Stimulated activated CD4-positive, alpha-beta T cell treated with anti-CD3 and anti-CD28 coated beads, TNF-alpha, amount 100 ng/mL, for 24 hours (primary cell): Measurements from ENCODE around the gene SMNDC1.

Experiments
- DNase-seq, 3 experiments: peaks; one replicate each; pipeline ENCODE4 v3.0.0-alpha.2; 2020; ENCODE audit warnings: low read depth in 3 of 3

Gene SMNDC1

DNA sequence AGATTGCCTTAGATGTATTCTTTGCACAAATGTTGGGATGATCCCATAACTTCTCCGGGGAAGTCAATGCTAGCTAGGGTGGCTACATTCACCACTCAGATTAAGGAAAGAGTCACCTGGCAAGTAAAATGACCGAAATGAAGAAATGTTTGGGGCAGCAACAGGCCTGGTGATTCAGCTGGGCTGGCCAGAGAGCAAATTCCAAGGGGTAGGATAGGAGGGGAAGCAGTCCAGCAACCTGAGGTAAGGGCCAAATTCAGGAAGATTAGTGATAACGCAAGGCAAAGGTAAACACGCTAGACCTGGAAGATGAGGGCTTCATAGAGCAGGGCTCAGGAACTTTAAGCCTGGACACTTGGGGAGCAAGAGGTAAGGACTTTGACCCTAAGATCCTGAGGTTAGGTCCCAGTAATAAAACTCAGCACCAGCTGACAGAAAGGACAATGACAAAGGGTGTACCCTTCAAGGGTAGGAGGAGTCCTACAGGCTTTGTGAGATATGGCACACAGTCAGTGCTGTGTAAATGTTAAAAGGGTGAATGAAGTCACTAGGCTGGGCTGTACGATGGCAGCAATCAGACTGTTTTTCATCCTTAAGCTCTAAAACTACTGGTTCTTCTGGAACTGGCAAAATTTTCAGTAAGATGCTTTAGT, 22.7 kb upstream of the SMNDC1 start:
- DNase-seq = no peak

DNA sequence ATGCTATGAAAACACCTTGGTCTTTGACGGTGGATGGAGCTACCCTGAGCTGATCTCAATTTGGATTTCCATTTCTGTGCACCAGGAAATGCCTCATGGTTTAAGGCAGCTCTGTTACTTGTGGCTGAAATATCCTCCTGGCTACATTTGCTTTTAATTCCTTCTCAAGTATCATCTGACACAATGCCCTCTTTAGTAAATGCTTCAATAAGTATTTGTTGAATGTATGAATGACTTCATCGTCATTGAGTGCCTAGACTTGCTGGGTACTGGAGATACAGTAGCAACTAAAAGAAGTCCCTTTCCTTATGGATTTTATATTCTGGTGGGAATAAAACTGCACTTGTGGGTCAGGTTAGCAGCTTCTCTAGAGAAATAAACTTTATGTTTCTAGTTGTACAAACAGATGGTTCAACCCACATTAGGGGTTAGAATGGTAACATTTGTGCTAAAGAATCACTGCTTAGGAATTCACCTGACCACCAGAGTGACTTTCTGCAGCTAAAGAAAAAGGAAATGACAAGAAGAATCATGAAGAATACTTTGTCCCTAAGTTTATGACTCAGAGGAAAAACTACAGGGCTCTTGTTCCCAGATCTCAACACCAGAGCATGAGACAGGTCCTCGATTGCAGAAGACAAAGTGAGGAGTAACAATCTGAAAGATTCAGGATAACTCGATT, 21.8 kb upstream of the SMNDC1 start:
- no peak for DNase-seq

DNA sequence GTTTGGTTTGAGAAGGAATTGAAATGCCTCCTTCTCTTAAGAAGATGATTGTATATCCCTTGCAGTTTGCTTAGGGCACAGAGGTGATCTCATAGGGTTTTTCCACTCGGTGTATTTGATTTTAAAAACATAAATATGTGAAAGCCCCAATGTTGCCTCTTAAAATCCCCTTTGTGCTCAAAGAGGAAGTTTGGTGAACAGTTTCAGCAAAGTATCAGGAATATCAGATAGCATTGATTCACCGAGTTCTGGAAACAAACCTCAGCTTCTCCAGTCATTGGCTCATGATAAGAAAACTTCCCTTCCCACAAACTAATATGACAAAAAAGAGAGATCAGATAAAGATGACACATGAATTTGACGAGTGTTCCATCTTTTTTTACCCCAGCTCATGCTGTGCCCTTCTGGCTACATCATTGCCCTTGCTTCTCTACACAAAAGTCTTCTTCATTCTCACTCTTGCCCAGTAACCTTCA, 20.1 kb upstream of the SMNDC1 start:
- no peak for DNase-seq

DNA sequence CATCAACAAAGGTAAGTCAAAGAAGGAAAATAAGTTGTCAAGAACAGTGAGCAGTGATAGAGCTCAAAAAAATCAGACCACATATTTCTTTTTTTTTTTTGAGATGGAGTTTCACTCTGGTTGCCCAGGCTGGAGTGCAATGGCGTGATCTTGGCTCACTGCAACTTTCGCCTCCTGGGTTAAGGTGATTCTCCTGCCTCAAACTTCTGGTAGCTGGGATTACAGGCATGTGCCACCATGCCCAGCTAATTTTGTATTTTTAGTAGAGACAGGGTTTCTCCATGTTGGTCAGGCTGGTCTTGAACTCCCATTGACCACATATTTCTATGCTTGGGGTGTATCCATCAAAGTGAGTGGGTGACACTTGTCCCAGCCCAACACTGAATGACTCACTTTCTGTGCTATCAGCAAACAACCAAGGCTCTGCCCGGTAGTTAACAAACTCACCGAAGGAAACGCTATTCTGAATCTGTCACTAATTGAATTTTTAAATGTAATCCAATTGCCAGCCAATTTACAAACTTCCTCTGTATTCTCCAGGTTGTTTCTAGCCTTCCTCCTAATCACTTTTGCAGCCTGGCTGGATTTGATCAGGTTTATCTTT, 19.6 kb upstream of the SMNDC1 start:
- no peak for DNase-seq

DNA sequence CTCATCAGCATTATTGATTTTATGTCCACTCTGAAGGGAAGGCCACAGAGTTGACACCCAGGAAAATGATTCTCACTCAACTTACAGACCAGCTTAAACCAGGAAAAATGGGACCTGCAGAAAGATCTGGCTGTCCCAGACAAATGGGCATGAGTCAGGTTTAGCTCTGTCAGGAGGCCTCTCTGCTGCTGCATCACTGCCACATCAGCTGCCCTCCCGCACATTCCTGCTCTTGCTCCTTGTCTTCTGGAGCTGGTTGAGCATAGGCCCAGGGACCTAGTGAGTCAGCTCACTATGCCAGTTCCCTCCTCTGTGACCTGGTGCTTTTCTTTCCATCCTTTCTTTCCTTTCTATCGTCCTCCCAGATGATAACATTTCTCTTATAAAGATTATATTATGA, 18.8 kb upstream of the SMNDC1 start:
- no peak for DNase-seq

DNA sequence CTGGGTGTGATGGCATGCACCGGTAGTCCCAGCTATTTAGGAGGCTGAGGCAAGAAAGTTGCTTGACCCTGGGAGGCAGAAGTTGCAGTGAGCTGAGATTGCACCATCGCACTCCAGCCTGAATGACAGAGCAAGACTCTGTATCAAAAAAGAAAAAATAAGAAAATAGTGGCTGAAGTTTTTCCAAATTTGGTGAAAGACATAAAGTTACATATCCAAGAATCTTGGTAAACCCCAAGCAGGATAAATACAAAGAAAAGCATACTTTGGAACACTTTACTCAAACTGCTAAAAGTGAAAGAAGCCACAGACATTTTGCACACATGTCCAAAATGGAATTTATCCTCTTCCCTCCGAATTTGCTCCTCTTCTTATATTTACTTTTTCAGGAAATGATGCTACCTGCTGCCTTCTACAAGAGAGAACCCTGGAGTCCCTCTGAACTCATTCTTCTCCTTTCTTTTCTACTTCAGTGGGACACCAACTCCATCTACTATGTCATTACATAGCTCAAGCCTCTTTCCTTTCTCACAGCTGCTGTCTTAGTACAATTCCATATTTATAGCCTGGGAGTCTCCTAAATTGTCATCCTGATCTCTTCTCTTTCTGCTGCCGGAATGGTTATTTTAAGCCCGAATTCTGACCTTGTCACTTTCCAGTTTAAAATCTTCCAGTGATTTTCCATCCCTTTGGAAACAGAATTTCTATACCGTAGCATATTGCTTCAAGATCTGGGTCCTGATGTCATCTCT, 17.3 kb upstream of the SMNDC1 start:
- DNase-seq = no peak

DNA sequence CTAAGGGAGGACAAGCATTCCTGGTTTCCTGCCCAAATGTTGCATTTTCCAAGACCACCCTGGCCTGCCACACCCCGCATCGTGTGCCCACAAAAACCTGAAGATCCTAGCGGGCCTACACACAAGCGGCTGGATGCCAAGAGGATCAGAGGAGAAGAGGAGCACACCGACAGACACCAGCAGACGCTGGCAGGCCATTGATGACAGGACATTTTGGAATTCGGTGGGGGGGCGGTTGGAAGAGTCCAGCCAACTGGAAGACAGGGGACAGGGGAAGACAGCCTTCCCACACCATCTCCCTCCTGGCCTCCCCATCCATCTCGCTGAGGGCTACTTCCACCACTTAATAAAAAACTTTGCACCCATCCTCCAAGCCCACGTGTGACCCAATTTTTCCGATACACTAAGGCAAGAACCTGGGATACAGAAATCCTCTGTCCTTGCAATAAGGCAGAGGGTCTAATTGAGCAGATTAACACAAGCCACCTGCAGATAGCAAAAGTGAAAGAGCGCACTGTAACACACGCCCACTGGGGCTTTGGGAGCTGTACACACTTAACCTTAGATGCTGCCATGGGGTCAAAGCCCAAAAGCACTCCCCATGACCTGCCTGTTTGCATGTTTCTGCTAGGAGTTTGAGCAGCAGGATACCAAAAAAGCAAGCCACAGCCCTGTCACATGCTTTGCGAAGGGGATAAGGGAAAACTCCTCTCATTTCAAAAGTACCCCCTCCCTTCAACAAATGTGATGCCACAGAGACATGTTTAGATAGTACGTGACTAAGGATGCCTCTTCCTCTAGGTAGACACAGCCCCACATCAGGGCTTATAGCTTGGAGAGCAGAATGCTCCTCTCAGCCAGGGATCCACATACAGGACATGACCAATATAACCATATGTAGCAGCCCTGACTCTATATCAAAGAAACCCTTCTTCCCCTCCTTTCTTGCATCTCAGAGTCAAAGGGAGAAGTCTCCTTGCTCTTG, 13.4 kb upstream of the SMNDC1 start:
- DNase-seq = no peak

DNA sequence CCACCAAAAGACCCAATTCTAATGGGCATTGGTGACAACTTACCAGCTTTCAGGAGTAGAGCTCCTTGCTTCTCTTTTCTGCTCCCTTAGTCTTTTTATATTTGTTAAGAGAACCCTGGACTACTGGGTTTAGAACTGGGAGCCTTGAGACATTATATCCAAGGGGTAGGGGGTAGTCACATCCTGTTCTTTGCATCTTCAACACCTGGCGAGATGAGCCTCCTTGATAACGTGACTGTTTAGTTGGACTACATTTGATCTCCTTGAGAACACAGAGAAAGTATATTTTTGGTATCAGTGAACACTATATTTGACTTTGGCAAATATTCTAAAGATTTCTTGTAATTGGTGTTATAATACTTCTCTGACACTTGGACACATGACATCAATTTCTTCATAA, 9.0 kb upstream of the SMNDC1 start:
- no peak for DNase-seq

DNA sequence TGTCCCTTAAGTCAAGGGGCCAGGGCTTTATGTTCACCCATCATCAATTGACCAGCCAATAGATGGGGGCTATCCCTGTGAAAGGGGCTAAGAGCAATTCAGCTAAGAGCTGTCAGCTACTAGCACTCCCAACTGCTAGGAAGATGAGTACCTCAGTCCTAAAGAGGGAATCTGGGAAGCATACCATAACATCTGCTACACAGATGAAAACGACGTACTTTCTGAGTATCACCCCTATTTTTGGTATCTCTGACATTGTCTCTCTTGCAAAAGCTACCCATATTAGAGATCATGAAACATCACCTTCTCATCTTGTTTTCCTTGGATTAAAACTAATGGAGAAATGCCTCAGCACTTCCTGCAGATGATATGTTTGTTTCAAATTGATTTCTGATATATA, 7.5 kb upstream of the SMNDC1 start:
- DNase-seq = no peak

DNA sequence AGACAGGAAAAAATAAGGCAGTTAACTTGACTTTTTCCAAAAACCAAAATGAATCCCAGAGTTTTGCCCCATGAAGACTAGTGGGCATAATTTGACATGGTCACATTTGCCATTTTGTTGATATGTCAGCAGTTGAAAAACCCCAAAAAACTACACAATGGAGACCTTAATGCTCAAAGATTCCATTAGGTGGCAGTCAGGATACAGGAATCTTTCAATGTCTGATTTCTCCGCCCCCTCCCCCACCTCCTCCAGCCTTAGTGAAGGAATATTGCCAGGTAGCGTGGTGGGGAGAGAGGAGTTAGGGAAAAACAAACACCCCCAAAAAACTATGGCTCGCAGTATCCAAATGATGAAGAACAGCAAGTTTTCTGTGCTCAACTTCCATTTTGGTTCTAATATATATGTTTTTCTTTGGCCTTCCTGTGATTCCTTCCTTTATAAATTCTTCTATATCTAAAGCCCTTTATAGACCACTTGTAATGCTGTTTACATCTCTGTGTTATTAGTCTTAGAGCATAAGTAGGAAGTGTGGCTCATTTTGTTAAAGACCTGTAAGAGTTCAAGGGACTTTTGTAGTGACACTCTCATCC, 6.7 kb upstream of the SMNDC1 start:
- peak in 2 of 3 experiments; percentile 9 to 33 for DNase-seq

DNA sequence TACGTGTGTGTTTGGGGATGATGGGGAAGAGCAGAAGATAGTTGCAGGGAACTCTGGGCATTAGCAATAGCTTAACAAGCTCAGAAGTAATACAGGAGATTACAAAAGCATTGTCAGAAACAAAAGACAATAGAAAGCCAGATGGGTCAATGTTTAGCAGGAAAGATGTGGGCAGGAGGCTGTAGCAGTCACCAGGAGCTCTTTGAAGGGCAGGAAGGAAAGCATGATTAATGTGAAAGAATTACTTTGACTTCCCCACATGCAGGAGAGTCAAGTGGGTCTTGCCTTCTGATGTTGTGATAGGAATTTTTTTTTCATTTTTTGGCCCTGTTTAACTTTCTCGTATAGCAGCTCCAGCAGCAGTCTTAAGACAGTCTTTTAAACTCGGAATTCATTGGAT, 6.0 kb upstream of the SMNDC1 start:
- no peak for DNase-seq

DNA sequence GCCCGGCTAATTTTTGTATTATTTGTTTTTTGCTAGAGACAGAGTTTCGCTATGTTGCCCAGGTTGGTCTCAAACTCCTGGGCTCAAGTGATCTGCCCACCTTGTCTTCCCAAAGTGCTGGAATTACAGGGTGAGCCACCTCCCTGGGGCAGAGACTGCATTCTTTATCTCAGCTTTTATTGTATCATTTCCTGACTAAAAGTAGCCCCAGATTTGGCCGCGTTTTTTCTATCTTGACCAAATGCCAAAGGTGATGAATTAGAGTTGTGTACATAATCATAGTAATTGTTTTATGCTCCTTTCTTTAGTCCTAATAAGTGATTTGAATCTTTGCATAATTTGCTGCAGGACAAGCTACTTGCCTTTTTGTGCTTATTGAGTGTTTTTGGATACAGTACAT, 3.1 kb upstream of the SMNDC1 start:
- no peak for DNase-seq

DNA sequence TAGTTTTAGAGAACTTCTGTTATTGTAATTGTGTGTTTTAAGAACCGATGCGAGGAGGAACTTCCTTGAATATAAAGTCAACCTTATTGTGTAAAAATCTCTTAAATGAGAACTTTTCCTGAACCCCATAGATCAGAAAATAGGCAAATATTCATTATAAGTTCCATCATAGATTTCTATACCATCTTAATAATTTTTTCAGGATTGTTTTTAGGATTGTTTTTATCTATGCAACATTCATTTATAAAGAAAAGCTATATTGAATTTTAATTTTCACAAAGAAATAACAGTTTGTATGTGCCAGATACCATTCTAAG, 1.7 kb upstream of the SMNDC1 start:
- no peak for DNase-seq

DNA sequence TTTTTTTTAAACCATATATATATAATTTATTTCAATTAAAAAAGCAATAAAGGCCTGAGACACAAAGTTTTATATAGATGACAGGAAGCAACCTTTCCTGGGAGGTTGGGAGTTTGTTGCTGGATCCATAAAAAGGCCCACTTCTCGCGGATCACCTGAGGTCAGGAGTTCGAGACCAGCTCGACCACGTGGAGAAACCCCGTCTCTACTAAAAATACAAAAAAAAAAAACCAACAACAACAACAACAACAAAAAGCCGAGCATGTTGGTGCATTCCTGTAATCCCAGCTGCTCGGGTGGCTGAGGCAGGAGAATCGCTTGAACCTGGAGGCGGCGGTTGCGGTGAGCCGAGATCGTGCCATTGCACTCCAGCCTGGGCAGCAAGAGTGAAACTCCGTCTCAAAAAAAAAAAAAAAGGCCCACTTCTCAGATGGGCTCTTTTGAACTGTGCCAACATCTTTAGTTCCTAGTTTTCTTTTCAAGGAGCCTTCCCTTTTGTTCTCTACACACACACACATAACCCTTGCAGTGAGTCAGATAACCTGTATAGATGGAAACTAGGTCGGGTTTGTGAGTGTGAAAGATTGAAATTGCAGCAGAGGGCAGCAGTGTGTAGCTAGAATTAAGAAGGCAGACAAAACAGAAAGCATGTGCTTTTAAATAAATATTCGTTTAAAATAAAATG, 1.2 kb upstream of the SMNDC1 start:
- DNase-seq = peak in 2 of 3 experiments; percentile 30 to 37

DNA sequence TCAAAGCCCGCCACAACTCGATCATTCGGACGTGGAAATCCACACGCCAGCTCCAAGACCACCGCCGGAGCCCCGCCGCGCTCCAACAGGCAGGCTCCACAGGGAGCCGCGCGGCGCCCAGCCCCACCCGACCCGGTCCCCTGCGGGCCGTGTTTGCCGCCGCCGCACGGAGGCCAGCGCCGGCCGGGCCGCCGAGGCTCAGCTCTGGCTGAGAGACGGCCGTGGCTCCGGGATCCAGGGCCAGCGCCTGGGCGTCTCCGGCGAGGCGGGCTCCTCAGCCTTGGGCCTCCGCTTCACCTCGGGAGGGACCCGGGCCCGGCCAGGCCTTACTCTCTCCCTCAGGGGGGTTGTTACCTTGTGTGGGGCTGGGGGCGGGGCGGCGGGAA, 333 bp downstream of the SMNDC1 start:
- DNase-seq = no peak

DNA sequence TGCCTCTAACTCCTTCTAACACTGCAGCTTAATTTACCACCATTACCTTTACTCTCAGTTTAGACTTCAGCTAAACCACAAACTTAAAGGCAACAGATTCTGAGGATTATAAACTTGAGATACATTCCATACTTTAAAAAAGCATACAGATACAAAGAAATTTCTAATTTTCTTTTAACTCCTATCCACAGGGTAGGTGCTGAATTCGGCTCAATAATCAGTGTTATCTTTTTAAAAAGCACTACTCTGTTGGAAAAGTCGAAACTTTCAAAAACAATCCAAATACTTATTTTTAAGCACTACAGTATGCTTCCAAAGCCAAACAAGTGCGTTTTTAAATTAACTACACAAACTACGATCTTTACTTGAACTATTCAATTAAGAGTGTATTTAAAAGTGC, 1.0 kb downstream of the SMNDC1 start:
- DNase-seq = no peak

DNA sequence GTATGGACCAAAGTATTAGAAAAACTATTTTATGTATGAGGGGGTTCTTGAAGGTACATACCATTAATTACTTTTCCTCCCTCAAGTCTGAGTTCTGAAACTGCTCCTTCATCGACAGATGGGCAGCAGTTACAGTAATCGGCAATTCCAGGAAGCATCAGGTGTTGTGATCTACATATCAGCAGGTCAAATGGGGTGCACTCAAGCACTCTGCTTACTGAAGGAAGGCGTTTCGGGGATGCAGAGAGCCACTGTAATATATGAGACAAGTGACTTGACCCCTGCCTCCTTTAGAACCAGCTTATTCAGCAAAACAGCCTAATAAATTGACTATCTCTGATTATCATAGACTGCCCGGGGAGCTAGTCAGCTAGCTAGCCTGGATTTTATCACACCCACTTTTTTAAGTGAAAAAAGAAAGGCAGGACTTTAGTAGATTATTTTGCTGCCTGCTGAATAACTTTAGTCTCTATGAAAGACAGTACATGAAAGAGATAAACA, 4.2 kb downstream of the SMNDC1 start:
- no peak for DNase-seq

DNA sequence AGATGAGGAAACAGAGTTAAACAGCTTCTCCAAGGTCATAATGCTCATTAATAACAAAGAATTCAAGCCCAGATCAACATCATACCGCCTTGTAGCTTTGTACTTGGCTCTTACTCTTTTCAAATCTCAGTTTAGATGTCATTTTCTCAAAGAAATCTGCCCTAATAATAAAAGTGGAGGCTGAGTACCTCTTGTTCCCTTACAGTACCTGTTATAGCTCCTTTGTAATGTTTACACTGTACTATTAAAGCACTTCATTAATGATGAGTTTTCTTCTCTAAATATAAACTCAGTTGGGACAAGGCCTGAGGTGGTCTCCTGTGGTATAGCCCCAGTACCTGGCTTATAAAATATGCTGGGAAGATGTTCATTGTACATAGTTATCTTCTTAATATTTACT, 7.8 kb downstream of the SMNDC1 start:
- DNase-seq = no peak

DNA sequence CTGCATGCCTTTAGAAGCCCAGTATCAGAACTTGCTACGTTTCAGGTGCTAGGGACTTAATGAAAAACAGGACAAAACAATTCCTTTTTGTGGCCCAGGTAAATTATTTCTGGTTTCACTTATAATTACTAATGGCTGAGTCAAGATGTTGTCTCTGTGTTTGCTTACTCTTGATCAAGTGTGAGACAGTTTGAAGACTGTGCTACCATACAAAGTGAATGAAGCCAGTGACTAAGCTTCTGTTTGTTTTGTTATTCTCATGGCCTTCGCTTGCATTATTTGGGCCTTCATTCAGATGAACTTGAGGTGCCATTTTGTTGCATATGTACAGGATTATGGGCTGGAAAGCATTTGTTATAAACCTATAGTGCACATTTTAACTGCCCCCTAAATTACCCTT, 17.9 kb downstream of the SMNDC1 start:
- no peak for DNase-seq

DNA sequence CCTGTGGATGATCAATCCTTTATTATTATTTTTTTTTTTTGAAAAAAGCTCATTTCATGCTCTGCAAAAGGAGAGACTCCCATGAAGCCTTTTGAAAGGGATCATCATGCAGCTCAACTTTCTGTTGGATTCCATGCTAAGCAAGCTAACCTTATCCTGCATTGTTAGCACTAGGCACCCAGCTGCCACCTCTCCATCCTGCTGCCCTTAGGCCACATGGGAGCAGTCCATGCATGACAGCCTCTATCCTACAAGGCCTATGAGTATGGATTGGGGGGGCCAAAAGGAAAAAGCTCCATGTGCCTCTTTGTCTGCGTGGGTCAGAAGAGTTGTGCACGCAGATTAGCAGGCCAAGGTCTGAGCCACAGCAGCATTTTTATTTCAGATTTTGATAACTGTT, 19.2 kb downstream of the SMNDC1 start:
- no peak for DNase-seq
